Esophagus squamous epithelium (tissue), 5 donors: ENCODE measurements around the gene KCNK10. TPM values are rescaled to one million over a fixed set of nuclear protein-coding genes. Genes with fewer than 3 reads are reported as not detected.

Experiments
- DNase-seq: peaks from one replicate; lab custom pipeline; 2025; lab: John Stamatoyannopoulos, UW
- H3K27ac ChIP-seq, 4 donors: fragments of 200-600 bp; sonication (generic); one replicate each; pipeline ENCODE4 v1.5.1; 2016 to 2019; ENCODE audit warnings: mild to moderate bottlenecking in 1 of 4
- H3K27me3 ChIP-seq, 4 donors: fragments of 200-600 bp; sonication (generic); 1 replicate in 3 of 4; 2 replicates in 1 of 4; pipeline versions ENCODE4 v1.5.1 to v1.6.0; 2017 to 2021; ENCODE audit warnings: antibody characterized with exemption in 1 of 4
- H3K36me3 ChIP-seq, 3 donors: fragments of 200-600 bp; sonication (generic); one replicate each; pipeline ENCODE4 v1.5.1; 2016 to 2019
- H3K4me1 ChIP-seq, 3 donors: fragments of 200-600 bp; sonication (generic); one replicate each; pipeline ENCODE4 v1.5.1; 2017 to 2019
- H3K4me3 ChIP-seq, 4 donors: fragments of 200-600 bp; sonication (generic); 1 replicate in 3 of 4; 2 replicates in 1 of 4; pipeline ENCODE4 v1.5.1; 2016 to 2019; ENCODE audit warnings: mild to moderate bottlenecking in 2 of 4, moderate library complexity in 1 of 4
- H3K9me3 ChIP-seq, 3 donors: fragments of 200-600 bp; sonication (generic); one replicate each; pipeline ENCODE4 v1.5.1; 2016 to 2019
- POLR2A ChIP-seq, 4 donors: fragments of 450-650 bp; IDR thresholded peaks; one replicate each; pipeline ENCODE4 v1.6.1; 2017; ENCODE audit warnings: antibody characterized with exemption in 4 of 4, mild to moderate bottlenecking in 4 of 4, moderate library complexity in 3 of 4
- WGBS, 2 donors: methylation state at CpG; one replicate each; pipeline ENCODE4 v1.1.5; 2018; 5-methylcytosine and 5-hydroxymethylcytosine counted together
- intact Hi-C: fragments of 100-400 bp; cut with DNase I; formaldehyde crosslinking; loops from one replicate; pipeline ENCODE4 v1.15.0; 2022
- total RNA-seq, 4 donors: library from RNA; depleted of rRNA; stranded (reverse); fragments of >200 nt; gene quantifications; one replicate each; pipeline ENCODE4 v1.1.0, GENCODE V29; 2016
- TF ChIP-seq, protein P1 (sequence below), 6 experiments: fragments of 450-650 bp in 4 of 6; fragments of 200-600 bp in 2 of 6; sonication (generic) in 2 of 6; IDR thresholded peaks; one replicate each; pipeline ENCODE4 v1.5.1; 2016 to 2019; ENCODE audit warnings: antibody characterized with exemption in 6 of 6, mild to moderate bottlenecking in 4 of 6, moderate library complexity in 4 of 6
- donor health status: DM: yes; HTN: yes; CAD: no.

KCNK10 gene
- total RNA-seq, 4 donors from 2014 or later, result 0.57 to 4.7 (median 1.5) TPM

DNA sequence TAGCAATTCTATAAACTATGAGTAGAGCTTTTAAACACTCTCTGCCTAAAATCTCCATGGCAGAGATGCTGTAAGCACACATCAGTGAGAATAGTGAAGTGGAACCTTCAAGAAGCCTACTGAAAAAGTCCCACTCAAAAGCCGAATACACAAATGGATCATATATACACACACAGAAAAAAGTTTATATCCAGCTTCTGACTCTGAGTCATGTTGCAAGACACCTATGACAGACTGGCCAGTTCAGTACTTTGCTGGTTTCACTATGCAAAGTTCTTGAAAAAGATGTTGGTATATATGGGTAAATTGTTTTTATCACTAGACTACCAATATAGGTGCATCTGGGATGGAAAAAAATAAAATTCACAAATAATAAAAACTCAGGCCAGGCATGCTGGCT is 126.1 kb downstream of the KCNK10 start:
- TF ChIP-seq, protein P1, sequence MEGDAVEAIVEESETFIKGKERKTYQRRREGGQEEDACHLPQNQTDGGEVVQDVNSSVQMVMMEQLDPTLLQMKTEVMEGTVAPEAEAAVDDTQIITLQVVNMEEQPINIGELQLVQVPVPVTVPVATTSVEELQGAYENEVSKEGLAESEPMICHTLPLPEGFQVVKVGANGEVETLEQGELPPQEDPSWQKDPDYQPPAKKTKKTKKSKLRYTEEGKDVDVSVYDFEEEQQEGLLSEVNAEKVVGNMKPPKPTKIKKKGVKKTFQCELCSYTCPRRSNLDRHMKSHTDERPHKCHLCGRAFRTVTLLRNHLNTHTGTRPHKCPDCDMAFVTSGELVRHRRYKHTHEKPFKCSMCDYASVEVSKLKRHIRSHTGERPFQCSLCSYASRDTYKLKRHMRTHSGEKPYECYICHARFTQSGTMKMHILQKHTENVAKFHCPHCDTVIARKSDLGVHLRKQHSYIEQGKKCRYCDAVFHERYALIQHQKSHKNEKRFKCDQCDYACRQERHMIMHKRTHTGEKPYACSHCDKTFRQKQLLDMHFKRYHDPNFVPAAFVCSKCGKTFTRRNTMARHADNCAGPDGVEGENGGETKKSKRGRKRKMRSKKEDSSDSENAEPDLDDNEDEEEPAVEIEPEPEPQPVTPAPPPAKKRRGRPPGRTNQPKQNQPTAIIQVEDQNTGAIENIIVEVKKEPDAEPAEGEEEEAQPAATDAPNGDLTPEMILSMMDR (IDR thresholded peaks at IDR 0.05), result no peak
- TF ChIP-seq POLR2A (IDR thresholded peaks at IDR 0.05), result no peak
- no peaks in the 10 kb centered on the region for H3K9me3 ChIP-seq
- H3K4me3 ChIP-seq, result no peak overlapping the region
- H3K4me1 ChIP-seq, result no peaks in the 10 kb centered on the region
- H3K36me3 ChIP-seq, result no peaks in the 10 kb centered on the region
- 93 to 100% methylated on average over 1 of the region's 1 CpG for WGBS, 2 donors
- no peak overlapping the region for H3K27ac ChIP-seq
- H3K27me3 ChIP-seq, result peaks cover 0 to 53% (median 3%) of the 10 kb centered on the region in 4 donors
- no peak for DNase-seq
- intact Hi-C loops, result no loop called here

DNA sequence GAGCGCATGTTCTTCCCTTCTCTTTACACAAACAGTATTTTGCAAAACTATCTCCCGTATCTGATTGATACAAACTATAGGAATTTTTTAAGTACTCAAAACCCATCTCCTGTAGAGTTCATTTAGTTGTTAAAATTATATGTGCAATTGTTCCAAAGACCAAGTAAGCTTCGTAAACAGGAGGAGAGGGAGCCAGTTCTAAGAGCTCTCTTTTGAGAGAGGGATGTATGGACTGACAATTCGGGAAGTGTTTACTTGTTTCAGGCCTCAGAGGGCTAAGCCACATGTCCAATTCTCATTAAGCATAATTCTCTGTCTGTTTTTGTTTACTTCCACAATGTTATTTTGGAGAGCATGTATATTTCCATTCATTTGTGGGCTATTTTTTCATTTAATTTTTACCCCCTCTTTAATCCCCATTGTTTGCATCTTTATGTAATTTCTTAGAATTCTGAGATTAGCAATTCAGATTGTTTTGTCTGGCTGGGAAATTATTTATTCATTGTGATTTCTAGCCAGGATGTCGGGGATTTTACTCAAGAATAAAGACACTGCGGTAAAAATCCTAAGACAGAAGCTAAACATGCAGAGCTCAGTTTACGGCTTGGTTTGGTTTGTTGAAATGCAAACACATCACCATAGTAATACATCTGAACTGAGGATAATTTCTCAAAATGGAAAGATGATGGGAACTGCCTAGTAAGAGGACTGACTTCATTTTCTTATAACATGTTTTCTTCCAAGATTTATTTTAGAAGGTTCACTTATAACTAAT is 126.8 kb downstream of the KCNK10 start:
- WGBS, 2 donors, result 77 to 84% methylated on average over 7 of the region's 7 CpGs
- DNase-seq, result no peak
- H3K27ac ChIP-seq, result no peak overlapping the region
- H3K4me1 ChIP-seq, result no peaks in the 10 kb centered on the region
- no peaks in the 10 kb centered on the region for H3K9me3 ChIP-seq
- TF ChIP-seq POLR2A (IDR thresholded peaks at IDR 0.05), result no peak
- TF ChIP-seq, protein P1 (IDR thresholded peaks at IDR 0.05), result no peak
- intact Hi-C loops, result no loop called here
- no peak overlapping the region for H3K4me3 ChIP-seq
- no peaks in the 10 kb centered on the region for H3K36me3 ChIP-seq
- peaks cover 0 to 58% (median 3%) of the 10 kb centered on the region in 4 donors for H3K27me3 ChIP-seq

DNA sequence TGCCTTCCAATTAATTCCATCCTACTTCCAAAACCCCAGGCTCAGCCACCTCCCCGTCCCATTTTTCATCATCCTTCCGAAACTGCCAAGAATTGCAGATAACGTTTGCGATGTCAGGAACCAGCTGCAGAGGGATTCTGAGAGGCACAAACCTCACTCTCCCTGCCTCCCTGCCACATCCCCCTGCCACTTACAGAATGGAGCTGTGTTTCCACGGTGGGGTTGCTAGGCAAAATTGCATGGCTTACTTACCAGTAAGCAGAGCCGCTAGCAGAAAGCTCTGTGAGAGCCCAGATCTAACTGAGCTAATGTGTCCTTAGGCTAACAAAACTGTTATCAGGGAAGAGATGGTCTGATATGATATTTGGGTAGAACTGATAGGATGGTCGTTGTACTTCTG is 127.4 kb downstream of the KCNK10 start:
- DNase-seq, result no peak
- no peak overlapping the region for H3K4me3 ChIP-seq
- no peak overlapping the region for H3K27ac ChIP-seq
- intact Hi-C loops, result no loop called here
- TF ChIP-seq POLR2A (IDR thresholded peaks at IDR 0.05), result no peak
- TF ChIP-seq, protein P1 (IDR thresholded peaks at IDR 0.05), result no peak
- H3K9me3 ChIP-seq, result no peaks in the 10 kb centered on the region
- no peaks in the 10 kb centered on the region for H3K4me1 ChIP-seq
- peaks cover 0 to 58% (median 3%) of the 10 kb centered on the region in 4 donors for H3K27me3 ChIP-seq
- H3K36me3 ChIP-seq, result no peaks in the 10 kb centered on the region
- WGBS, 2 donors, result 33 to 50% methylated on average over 7 of the region's 7 CpGs

DNA sequence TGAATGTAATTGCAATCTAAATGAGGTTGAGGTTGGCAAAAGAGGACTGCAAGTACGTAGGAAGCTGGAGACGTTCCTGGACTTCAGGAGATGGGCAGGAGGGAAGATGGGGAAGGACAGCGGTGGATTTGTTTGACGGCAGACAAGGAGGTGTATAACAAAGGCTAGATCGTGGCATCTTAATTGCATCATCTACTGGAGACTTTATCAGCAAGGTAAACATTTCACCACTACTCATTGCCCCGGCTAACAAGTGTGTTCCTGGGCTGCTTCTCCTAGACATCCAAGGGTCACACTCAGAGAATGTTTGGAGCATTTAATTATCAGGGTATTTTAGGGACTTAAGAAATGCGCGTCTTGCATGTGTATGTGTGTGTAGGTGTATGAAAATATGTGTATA is 128.5 kb downstream of the KCNK10 start:
- no peak overlapping the region for H3K4me3 ChIP-seq
- no peaks in the 10 kb centered on the region for H3K9me3 ChIP-seq
- no peak for DNase-seq
- peaks cover 0 to 4% (median 0%) of the 10 kb centered on the region in 3 donors for H3K4me1 ChIP-seq
- peaks cover 0 to 58% (median 3%) of the 10 kb centered on the region in 4 donors for H3K27me3 ChIP-seq
- H3K27ac ChIP-seq, result no peak overlapping the region
- TF ChIP-seq, protein P1 (IDR thresholded peaks at IDR 0.05), result no peak
- TF ChIP-seq POLR2A (IDR thresholded peaks at IDR 0.05), result no peak
- intact Hi-C loops, result no loop called here
- no peaks in the 10 kb centered on the region for H3K36me3 ChIP-seq
- WGBS, 2 donors, result 58 to 62% methylated on average over 7 to 8 of the region's 8 CpGs

DNA sequence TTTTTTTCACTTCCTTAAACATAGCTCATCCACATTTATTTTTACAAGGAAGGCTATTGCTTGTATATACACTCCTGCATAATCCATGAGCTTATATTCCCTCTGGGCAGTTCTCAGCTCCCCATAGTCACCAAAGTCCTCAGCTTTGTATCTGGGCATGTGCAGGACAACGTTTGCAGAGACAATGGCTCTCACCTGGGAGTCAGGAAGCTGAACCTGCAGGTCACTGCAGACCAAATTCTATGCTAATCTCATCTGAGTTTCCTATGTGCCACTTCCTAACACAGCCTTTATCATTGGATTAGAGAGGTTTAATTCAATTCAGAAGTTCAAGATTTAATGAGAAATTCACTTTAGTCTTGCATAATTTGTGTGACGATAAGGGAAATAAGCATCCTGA is 131.5 kb downstream of the KCNK10 start:
- intact Hi-C loops, result no loop called here
- no peak for TF ChIP-seq POLR2A (IDR thresholded peaks at IDR 0.05)
- TF ChIP-seq, protein P1 (IDR thresholded peaks at IDR 0.05), result no peak
- Histone ChIP-seq H3K27me3 (peaks cover 0 to 49% (median 2%) of the 10 kb centered on the region in 4 donors), H3K36me3 (no peaks in the 10 kb centered on the region), H3K27ac (no peak overlapping the region), H3K9me3 (no peaks in the 10 kb centered on the region), H3K4me1 (peaks cover 0 to 12% (median 0%) of the 10 kb centered on the region in 3 donors), H3K4me3 (no peak overlapping the region)
- WGBS, 2 donors, result 52 to 56% methylated on average over 2 of the region's 2 CpGs
- DNase-seq, result no peak
